Inflammatory macrophage treated with lipopolysaccharide for 1 hour (primary cell): Measurements from ENCODE around the gene IL10RA.
"Not testable (repeated sequence)": the region's sequence is repeated elsewhere in the genome, so short reads cannot be mapped to it uniquely, and the experiment has no call there.

Experiments
- DNase-seq, 2 donors: peaks; one replicate each; pipeline ENCODE4 v3.0.0-alpha.2; 2020 to 2022

IL10RA gene

DNA sequence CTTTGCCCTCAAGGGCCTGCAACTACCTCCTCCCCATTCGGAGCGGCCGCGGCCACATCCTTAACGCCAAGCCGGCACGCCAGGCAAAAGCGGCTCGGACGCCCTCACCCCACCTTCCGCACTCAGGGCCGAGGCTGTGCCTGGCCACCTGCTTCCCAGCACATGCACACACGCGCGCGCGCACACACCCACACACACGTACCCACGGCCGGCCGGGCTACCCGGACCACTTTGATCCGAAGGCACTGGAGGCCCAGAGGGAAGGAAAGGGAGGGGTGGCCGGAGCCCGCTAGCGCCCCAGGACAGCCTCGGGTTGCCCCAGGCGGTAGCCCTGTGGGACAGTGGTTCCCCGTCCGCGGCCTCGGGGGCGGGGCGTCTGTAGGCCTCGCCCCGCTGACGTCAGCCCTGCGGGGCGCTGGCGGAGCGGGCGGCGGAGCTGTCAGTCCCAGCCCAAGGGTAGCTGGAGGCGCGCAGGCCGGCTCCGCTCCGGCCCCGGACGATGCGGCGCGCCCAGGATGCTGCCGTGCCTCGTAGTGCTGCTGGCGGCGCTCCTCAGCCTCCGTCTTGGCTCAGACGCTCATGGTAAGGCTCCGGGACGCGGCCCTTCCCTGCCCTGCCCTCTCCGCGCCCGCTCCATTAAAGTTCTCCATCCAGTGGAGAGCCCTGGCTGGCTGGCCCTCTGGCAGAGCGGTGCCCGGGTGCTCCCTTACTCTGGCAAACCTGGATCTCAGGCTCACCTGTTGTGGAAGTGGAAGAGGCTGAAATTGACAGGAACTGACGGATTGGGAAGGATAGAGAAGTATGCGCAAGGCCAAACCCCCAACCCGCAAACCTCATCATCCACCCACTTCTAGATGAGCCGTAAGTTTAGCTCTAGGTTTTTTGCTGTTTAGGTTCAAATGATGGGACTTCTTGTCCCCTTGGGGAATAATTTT, at the start of gene IL10RA:
Gene IL10RA (plus strand): TSS at position 442 of the 935 bp plus-strand sequence. CDS start 74 bp downstream, at position 516.
- DNase-seq = peak; percentile 92 to 98

- no peak for DNase-seq
These were observed 49.2 kb upstream of the IL10RA start for GRCh38 chr11:117936973-117937372.

- no peak for DNase-seq
These were observed 45.5 kb upstream of the IL10RA start for GRCh38 chr11:117940736-117941135.

DNA sequence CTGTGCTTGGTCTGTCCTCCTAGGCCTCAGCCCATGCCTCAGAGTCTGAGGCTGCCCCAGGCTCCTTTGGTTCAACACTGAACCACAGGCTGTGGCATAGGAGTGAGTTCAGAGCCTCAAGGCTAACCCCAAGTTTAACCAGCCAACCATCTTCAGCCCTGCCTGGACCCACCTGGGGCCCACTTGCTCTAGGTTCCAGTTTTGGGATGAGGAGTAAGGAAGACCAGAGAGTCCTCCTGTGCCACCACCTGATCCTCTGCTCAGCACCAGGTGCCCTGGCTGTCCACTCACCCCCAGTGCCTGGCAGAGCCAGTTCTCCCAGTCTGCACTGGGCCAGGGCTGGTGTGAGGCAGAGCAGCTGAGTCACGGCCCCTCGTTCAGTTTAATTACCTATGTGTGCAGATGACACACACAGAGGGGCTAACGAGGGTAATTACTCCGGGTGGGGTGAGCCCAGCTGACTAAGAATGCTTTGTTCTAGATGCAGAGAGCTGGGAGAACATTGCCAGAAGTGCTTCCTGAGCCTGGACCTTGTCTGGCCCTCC, 45.0 kb upstream of the IL10RA start:
- DNase-seq = no peak

DNA sequence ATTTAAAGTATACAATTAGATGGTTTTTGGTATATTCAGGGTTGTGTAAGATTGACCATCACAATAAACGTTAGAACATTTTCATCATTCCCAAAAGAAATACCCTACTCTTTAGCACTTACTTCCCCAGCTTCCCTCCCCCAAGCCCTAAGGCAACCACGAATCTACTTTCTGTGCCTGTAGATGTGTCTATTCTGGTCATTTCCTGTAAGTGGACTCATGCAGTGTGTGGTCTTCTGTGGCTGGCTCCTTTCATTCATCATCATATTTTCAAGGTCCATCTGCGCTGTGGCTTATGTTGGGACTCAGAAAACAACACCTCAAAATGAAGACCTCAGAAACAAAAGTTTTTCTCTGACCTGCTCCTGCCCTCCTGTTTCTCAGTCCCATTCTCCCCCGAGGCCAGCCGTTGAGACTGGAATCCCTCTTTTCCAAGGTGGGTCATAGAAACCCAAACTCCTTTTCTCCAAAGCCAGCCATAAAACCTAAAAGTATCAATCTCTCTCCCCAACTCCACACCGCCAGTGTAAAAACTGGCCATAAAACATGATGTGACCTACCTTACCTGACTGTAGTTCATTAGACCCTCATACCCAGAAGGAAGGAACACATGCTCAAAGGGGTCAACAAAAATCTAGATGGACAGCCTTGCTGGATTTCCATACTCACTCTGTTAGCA, 44.1 kb upstream of the IL10RA start:
- no peak for DNase-seq

DNA sequence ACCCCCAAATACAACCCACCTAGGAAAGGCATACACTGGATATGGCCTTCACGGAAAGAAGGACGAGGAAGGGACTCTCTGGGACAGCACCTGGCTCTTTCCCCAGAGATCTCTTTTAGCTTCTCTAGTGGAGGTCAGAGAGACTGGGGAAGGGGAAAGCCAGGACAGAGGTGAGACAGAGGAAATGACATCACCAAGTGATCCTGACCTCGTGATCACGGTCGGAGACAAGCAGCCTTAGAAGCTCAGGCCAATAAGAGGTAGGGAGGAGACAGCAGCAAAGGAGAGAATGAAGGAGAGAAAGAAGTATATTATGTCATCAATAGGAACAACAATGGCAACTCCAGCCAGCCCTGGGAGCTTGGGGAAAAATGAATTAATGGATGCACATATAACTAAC, 41.6 kb upstream of the IL10RA start:
- DNase-seq = peak in 1 of 2 donors; percentile 31

DNA sequence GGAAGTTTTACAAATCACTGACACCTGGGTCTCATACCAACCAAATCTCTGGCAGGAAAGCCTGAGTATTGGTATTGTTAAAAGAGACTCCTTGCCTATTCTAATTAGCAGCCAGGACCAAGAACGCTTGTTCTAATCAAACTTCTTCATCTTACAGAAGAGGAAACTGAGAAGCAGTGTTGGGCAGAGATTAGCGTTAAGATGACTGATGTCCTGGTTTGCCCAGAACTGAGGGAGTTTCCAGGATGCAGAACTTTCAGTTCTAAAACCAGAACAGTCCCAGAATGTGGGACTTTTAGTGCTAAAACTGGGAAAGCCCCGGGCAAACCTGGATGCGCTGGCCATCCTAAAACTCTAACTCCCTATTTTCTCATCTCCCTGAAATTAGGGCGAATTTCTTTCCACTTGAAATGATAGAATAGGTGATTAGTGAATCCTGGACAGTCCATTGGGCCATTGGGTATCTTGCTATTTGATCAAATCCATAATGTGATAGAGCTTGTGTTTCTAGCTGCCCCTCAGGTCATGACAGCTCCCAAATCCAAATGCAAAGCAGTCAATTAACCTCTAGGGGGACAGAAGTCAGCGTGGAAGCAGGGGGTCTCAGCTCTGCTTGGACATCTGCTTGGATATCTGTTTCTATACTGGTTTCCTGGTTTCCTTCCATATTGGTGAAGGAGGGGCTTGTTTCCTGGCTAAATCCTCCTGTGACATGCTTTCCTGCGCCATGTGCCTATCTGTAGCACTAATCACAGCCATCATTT, 41.0 kb upstream of the IL10RA start:
- peak; percentile 73 to 86 for DNase-seq

DNA sequence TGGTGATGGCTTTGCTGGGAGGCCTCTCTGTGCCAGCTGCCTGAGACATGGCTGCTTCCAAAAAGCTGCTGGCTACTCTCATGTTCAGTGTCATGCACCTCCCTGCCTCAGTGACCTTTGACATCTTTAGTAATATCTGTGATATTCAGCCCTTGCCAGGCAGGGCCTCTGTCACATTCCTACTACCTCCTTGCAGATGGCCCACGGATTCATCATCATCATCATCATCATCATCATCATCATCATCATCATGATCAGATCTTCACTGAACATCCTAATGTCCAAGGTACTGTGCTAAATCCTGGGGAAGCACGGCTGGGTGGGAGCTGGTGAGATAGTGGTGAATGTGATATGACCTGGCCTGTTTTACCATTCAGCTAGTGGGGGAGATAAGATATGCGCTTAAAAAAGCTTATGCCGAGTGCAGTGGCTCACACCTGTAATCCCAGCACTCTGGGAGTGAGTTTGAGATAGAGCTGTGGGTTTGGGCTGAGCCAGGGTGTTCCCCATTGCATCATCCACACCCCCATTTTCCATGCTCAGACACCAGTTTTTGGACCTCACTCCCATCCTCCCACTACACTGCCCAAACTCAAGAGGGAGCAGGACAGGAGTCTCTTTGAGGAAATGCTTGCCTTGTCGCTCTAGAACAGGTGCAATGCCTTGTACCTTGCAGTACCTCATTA, 39.9 kb upstream of the IL10RA start:
- DNase-seq = no peak

DNA sequence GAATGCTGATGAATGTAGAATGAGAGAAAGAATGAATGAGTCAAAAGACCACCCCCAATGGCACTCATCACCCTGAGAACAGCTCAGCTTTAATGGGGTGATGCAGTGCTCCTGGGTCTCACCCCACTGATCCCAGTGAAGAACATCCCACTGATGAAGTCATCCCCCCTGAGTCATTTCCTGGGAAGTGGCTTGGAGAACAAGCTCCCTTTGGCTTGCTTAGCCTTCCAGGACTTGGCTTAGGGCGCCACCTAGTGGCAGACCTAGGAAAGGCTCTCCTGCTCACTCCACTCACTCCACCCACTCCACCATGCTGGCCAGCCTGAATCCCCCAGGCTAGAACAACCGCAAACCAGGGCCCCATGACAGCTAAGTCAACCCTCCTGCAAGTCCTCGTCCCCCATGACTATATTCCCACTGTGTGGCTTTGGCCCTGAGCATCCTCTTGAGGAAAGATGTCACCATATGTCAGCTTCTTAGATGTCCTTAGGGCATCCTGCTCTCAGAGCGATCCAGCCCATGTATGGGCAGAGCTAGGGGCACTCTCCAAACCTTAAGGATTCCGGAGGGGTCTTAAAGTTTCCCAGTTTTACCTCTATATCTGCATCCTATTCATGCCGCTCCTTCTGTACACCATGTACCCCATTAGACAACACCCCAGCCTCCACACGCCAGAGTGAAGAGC, 39.2 kb upstream of the IL10RA start:
- DNase-seq = peak; percentile 93 to 99

DNA sequence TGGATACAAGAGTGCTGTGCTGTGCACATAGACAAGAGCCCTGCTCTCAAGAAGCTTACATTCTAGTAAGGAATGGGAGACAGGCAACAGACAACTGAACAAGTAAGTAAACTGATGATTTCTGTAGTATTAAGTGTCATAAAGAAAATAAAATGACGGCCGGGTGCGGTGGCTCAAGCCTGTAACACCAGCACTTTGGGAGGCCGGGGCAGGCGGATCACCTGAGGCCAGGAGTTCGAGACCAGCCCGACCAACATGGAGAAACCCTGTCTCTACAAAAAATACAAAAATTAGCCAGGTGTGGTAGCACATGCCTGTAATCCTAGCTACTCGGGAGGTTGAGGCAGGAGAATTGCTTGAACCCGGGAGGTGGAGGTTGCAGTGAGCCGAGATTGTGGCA, 38.4 kb upstream of the IL10RA start:
- DNase-seq = not testable (repeated sequence)

DNA sequence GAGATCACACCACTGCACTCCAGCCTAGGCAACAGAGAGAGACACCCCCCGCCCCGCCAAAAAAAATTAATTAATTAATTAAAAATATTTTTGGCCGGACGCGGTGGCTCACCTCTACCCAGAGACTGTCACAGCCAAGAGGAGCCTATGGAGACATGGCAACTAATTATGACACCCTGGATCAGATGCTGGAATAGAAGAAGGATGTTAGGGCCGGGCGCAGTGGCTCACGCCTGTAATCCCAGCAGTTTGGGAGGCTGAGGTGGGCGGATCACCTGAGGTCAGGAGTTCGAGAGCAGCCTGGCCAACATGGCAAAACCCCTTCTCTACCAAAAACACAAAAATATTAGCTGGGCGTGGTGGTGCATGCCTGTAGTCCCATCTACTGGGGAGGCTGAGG, 37.7 kb upstream of the IL10RA start:
- not testable (repeated sequence) for DNase-seq

DNA sequence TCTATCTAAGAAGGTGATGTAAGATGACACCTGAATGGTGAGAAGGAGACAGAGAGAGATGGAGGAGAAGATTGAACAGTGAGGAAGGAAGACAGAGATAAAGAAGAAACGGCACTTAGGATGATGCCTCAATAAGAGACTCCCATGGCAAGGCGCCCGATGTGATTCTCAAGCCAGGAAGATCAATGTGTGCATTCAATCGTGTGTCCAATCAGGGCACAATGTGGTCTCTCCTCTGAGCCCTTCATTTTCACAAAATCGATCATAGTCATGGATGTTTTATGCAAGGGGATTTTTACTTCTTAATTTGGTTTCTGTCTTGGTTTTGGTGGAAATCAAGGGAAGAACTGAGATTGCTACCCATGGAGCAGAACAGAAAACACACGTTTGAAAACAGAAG, 37.1 kb upstream of the IL10RA start:
- no peak for DNase-seq

DNA sequence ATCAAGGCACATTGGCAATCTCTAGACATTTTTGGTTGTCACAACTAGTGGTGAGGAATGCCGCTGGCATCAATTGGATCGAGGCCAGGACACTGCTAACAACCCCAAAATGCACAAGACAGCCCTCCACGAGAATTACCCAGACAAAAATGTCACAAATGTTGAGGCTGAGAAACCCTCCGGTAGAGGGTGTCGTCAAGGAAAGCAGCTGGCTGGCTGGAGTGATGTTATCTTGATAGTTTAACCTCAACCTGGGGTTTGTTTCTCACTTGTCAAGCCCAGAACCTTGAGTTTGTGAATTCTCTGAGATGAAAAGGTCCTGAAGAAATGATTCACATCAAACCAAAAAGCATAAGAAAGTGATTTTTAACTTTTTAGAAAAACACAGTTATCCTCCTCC, 35.9 kb upstream of the IL10RA start:
- DNase-seq = peak in 1 of 2 donors; percentile 41

GRCh38 chr11:117950993-117951961, 34.9 kb upstream of the IL10RA start:
- DNase-seq = peak in 1 of 2 donors; percentile 33

- peak in 1 of 2 donors; percentile 49 for DNase-seq
These were observed 33.0 kb upstream of the IL10RA start for GRCh38 chr11:117953024-117953671.

GRCh38 chr11:117958949-117959348, 27.2 kb upstream of the IL10RA start:
- no peak for DNase-seq

DNA sequence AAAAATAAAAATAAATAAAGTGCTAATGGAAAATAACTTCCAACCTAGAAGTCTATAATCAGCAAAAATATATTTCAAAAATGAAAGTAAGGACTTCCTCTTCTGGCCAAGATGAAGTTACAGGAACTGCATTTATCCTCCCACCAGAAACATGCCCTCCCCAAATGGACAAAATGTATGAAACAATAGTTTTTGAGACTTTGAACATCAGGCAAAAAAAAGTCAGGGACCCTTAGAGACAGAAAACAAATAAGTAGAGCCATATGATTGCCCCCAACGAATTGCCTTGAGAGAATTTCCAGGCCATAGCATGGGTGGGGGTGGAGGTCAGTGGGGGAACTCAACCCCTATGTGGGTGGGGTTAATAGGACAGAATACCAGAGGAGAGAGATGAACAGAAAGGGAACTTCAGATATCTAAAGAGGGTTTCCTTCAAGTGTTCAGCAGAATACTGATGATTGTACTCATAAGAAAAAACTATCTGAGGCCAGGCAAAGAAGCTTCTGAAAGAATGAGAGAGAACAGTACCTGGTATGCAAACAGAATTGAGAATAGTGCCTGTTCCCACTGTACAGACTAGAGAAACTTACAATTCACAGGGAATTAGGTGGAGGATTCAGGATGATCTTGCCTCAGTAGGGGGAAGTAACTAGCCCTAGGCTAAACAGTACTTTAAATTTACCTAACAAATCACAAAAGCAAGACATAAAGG, 26.6 kb upstream of the IL10RA start:
- DNase-seq = peak; percentile 70 to 71

- peak in 1 of 2 donors; percentile 62 for DNase-seq
These were observed 25.8 kb upstream of the IL10RA start for GRCh38 chr11:117960406-117960805.

- no peak for DNase-seq
These were observed 24.3 kb upstream of the IL10RA start for GRCh38 chr11:117961896-117962295.
